ENCODE data around the gene HPSE2.

DNA sequence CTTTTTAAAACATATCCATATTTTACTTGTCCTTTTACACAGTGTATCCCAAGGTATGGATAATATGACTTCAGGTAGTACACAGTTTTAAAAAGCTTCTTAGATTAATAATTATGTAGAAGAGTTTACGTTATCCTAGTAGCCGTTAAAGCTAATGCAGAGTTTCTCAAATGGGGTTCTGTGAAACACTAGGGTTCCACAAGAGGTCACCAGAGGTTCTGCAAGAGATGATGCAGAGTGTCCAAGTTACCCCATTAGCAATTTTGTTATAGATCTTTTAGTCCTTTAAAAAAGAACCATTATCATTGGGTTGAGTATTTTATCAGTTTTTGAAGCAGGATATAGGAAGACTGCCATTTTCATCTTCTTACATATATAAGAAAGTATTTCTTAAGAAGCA is 490.0 kb downstream of the HPSE2 start:
- TF ChIP-seq, protein P1, sequence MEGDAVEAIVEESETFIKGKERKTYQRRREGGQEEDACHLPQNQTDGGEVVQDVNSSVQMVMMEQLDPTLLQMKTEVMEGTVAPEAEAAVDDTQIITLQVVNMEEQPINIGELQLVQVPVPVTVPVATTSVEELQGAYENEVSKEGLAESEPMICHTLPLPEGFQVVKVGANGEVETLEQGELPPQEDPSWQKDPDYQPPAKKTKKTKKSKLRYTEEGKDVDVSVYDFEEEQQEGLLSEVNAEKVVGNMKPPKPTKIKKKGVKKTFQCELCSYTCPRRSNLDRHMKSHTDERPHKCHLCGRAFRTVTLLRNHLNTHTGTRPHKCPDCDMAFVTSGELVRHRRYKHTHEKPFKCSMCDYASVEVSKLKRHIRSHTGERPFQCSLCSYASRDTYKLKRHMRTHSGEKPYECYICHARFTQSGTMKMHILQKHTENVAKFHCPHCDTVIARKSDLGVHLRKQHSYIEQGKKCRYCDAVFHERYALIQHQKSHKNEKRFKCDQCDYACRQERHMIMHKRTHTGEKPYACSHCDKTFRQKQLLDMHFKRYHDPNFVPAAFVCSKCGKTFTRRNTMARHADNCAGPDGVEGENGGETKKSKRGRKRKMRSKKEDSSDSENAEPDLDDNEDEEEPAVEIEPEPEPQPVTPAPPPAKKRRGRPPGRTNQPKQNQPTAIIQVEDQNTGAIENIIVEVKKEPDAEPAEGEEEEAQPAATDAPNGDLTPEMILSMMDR (IDR thresholded peaks at IDR 0.05; ENCODE audit: insufficient read depth, low read length, poor library complexity, severe bottlenecking): no peak
- no peak for TF ChIP-seq EZH2phosphoT487 (conservative IDR thresholded peaks at IDR 0.05; ENCODE audit: low read length)
